Mammary epithelial cell (primary cell): ENCODE measurements around the gene STX1B.

ENCODE experiments used
- EZH2 ChIP-seq: IDR thresholded peaks from 2 replicates; pipeline ENCODE4 v1.6.1; 2012; ENCODE audit warnings: low read length, inconsistent platforms, borderline replicate concordance
- TF ChIP-seq, protein P1 (sequence below), 2 donors: IDR thresholded peaks in 1 of 2; conservative IDR thresholded peaks in 1 of 2; 2 replicates each; pipeline ENCODE4 v1.5.1; 2011 to 2012; ENCODE audit warnings: inconsistent platforms in 2 of 2, low read length in 2 of 2, mild to moderate bottlenecking in 2 of 2, control low read depth in 1 of 2, low read depth in 1 of 2; ENCODE audit not compliant: insufficient read depth in 1 of 2; ENCODE audit errors: extremely low read depth in 1 of 2

DNA sequence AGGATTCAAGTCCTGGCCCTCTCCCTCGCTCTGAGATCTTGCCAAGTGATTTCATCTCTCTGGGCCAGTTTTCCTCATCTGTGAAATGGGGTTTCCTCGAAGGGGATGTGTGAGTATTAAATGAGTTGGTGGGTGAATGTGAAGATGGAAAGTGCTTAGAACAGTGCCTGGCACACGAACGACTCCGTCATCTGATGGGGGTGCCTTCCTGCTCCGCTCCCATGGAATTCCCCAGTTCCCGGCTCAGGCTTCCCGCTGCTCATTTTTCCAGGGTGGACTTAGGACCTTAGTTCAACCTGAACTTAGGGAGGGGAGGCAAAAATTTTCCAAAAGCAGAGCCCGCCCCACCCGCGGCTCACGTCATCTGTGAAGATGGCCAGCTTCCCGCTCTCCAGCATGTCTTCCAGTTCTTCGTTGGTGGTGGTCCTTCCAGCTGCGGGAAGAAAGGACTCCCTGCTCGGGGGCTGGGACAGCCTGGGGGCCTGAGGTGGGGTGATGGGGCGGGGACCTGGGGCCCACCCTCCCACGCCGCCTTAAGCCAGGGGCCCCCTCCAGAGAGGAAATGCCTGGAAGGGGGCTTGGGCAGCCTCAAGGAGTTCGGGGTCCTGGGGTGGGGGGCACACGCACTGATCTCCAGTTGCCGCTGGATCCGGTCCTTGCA lies 14.0 kb downstream of the STX1B start:
- TF ChIP-seq, protein P1, sequence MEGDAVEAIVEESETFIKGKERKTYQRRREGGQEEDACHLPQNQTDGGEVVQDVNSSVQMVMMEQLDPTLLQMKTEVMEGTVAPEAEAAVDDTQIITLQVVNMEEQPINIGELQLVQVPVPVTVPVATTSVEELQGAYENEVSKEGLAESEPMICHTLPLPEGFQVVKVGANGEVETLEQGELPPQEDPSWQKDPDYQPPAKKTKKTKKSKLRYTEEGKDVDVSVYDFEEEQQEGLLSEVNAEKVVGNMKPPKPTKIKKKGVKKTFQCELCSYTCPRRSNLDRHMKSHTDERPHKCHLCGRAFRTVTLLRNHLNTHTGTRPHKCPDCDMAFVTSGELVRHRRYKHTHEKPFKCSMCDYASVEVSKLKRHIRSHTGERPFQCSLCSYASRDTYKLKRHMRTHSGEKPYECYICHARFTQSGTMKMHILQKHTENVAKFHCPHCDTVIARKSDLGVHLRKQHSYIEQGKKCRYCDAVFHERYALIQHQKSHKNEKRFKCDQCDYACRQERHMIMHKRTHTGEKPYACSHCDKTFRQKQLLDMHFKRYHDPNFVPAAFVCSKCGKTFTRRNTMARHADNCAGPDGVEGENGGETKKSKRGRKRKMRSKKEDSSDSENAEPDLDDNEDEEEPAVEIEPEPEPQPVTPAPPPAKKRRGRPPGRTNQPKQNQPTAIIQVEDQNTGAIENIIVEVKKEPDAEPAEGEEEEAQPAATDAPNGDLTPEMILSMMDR (conservative IDR thresholded peaks at IDR 0.05 in 1 of 2, IDR thresholded peaks at IDR 0.05 in 1 of 2; ENCODE audit: extremely low read depth in 1 of 2, insufficient read depth in 1 of 2, low read depth in 1 of 2, low read length in 2 of 2): no peak
- no peak for TF ChIP-seq EZH2
